DMS114 treated with DMSO at 0.1 percent for 48 hours (cell line): Measurements from ENCODE around the gene ELP2.
"Not testable (repeated sequence)": the region's sequence is repeated elsewhere in the genome, so short reads cannot be mapped to it uniquely, and the experiment has no call there.

ENCODE experiments used
- DNase-seq: peaks from one replicate; lab custom pipeline; 2025; ENCODE audit not compliant: unreplicated experiment; lab: John Stamatoyannopoulos, UW

Gene ELP2

GRCh38 chr18:36158266-36158867 is 28.7 kb downstream of the ELP2 start:
- DNase-seq = no peak

GRCh38 chr18:36160959-36161371 is 31.3 kb downstream of the ELP2 start:
- DNase-seq = no peak

GRCh38 chr18:36162981-36163380 is 33.3 kb downstream of the ELP2 start:
- no peak for DNase-seq

DNA sequence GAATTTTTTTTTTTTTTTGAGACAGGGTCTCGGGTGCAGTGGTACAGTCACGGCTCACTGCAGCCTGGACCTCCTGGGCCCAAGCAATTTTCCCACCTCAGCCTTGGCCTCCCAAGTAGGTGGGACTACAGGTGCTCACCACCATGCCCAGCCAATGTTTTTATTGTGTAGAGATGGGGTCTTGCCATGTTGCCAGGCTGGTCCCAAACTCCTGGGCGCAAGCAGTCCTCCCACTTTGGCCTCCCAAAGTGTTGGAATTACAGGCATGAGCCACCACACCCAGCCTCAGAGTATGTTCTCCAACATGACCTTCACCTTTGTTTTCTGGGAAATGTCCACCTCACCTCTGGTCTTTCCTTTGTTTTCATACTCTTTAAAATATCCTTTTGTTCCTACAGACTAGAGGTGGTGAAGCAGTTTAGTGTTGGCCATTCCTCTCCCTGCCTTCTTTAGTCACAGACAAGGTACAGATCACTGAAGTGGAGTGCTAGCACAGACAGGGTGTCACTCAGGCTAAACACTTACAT is 38.1 kb downstream of the ELP2 start:
- DNase-seq = no peak

- DNase-seq = not testable (repeated sequence)
Measured at GRCh38 chr18:36168296-36168695, 38.6 kb downstream of the ELP2 start.

- DNase-seq = no peak
Measured at GRCh38 chr18:36169938-36170337, 40.2 kb downstream of the ELP2 start.

DNA sequence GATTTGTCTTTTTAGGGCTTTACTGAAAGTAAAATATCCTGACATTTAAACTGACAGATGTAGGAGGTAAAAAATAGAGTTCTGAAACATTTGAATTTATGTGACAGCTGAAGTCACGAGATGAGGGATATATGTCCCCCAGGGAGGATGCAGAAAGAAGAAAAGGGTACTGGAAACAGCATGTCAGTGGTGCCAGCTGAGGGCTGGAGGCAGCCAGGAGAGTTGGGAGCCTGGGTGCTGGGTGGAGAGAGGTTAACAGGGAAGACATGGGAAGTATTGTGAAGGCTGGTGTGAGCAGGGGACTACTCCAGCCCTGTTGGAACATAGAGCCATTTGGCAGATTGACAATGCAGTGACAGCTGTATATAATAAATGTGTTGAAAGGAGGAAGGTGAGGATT is 45.8 kb downstream of the ELP2 start:
- DNase-seq = no peak

GRCh38 chr18:36176177-36176584 is 46.5 kb downstream of the ELP2 start:
- DNase-seq = no peak

DNA sequence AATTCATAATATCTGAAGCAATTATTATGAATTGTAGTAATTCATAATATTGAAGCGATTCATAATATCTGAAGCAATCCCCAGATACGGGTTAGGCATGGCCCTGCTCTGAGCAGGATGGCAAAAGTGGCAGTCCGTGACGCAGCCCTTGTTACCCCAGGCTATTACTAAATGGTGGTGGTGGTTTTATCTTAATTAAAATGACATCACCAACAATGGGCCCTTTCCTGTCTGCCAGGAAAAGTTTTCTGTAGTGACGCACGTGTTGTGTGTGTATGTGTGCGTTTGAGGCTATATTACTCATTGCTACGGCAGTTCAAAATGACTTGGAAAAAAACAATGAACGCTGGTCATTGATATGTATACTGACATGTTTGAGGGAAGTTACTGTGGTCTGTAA is 47.0 kb downstream of the ELP2 start:
- no peak for DNase-seq

DNA sequence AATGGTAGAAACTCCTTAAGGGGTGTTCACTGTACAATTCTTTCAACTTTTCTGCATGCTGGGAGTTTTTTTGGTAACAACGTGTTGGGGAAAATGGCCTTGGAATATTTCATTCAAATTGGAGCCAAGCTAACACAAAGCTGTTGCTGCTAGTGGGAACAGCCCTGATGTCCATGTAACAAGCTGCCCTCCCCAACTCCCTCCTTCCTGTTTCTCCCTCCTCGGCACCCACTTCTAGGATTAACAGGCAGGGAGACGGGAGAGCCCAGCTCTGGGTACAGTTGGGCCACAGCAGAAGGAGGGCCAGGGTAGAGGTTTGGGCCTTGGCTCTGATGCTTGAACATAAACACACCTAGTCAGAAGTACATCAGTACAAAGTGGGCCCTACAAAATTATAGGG is 48.2 kb downstream of the ELP2 start:
- DNase-seq = no peak

- DNase-seq = no peak
Measured at GRCh38 chr18:36179562-36180355, 50.1 kb downstream of the ELP2 start.

DNA sequence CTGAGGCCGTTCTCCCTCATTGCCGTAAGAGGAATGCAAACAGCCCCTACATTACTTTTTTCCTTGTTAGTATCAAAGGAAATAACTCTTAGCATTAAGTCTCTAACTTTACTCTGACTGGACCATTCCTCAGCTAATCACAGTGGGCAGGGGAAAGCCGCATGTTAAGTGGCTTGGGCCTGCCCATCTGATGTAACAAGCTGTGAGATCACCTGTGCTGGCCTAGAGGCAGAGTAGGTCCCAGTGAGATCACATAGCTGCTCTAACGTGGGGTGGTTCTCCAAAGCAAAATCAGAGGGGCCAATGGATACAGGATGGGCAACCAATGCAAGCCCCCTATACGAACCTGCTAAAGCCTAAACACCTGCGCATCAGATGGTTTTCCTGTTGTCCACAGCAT is 51.7 kb downstream of the ELP2 start:
- DNase-seq = no peak

DNA sequence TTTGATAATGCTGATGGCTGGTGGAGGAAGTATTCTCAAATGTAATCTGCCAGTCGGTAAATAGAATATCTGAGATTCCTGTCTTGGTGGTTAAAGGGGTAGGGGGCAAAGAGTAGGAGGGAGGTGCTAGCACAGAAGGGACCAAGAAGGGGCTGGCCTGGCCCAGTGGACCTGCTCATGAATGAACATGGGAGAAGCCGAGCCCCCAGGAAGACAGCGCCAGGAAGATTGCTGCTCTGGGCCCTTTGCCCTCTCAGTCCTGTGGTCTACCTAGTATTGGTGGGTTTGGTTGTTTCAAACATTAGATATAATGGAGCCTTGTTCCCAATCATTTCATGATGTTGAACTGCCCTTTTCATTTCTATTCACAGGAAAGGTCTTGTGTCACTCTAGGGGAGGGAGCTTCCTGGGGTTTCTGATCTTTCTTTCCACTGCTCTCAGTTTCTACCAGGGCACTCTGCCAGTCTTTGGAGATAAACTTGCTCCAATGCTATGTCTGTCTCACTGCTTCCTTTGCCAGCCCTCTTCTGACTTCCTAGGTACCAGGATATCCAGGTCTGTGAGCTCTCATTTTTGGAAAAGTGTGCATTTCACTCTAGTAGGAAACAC is 52.3 kb downstream of the ELP2 start:
- no peak for DNase-seq

GRCh38 chr18:36183033-36183432 is 53.3 kb downstream of the ELP2 start:
- no peak for DNase-seq

DNA sequence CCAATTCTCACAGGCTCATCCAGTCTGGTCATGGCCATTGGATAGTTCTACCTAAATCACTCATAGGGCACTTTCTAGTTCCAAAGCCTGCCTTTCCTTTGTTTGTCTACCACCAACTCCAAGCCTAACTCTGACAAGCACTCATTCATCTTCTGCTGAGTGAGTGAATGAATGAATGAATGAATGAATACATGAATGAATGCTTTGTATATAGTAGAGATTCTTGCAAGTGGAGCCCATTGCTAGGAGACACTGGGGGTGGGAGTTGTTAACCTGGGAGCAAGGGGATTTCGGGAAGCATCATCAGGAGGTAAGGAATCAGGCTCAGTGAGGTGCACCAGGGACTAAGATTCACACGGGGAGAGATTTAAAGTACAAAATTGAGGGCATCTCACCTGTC is 54.3 kb downstream of the ELP2 start:
- no peak for DNase-seq

- DNase-seq = no peak
Measured at GRCh38 chr18:36185157-36185556, 55.5 kb downstream of the ELP2 start.

DNA sequence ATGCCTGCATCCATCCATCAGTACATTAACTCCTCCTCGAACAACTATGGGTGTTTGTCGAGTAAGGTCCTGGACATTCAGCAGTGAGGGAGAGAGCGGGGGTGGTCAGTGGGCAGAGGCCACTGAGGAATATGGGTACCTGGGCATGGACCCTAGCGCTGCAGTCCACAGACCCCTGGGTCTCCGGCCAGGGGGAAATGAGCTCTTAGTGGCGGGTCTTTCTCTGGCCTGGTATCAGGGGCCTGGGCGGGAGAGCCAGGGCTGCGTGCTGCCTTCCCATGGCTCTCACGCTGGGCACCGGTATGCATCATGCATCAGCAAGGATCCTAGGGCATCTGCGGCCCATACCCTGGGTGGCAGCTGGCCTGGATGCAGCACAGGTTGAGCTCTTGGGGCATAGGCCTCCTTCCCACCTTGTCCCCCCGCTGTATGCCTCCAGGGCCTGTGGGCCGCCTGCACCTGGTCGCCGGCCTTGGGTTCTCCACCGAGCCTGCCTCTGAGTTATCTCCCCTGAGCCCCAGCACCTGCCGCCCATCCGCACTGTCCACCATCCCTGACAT is 56.3 kb downstream of the ELP2 start:
- DNase-seq = no peak

DNA sequence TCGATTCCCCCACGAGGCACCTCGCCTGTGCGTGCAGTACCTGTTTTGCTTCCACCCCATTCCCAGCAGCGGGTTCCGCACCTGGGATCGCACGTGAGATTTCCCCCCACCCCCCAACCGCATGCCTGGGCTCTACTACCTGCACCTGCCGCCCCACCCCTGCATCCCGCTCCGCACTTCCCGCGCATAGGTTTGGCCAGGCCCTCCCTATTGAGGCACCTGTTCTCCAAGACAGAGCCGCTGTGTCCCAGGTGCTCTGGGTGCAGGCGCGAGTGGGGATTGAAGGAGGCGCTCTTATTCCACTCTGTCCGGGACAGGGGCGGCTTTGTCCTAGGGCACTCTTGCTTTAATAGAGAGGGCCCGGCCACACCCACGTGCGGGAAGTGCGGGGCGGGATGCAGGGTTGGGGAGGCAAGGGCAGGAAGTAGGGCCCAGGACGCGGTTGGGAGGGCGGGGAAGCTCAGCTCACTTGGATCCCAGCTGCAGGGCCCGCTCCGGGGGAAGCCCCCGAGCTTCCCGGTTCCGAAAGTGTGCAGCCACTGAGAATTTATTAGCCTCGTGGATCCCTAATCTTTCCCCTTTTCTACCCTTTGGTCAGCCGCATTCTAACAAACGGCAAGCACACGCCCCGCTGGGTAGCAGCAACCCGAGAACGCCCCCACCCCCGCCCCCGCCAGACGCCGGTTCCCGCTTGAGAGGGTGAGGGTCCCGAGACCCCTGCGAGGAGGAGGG is 56.9 kb downstream of the ELP2 start:
- DNase-seq = no peak

DNA sequence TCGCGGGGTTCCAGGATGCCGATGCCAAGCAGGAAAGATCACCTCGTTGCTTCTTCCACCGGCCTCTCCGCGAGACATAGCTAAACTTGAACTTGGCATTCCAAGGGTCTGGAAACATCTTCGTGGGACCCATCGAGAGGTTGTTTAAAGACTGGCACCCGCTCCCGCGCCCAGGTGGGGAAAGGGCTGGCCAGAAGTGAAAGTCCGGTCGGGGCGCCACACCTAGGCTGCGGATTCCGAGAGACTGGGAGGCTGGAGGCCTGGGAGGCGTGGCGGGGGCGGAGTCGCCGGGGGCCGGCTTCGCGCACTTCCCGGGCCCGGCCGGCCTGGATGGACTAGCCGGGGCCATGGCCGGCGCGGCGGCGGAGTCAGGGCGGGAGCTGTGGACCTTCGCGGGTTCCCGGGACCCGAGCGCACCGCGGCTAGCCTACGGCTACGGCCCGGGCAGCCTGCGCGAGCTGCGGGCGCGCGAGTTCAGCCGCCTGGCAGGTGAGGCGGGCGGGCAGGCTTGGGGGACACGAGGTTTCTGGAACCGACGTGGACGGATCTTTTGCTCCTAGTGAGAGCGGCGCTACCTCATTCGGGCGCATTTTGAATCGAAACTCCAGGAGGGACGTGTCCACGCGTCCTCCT is 57.6 kb downstream of the ELP2 start, which contains the start of gene MOCOS:
Gene MOCOS (plus strand): TSS at position 305 of the 633 bp plus-strand sequence. CDS start 43 bp downstream, at position 348.
- DNase-seq = peak; percentile 19
